LNCAP (cell line): ENCODE measurements around the gene GPC3.

ENCODE experiments used
- TF ChIP-seq, protein P1 (sequence below): fragments of 450-650 bp; IDR thresholded peaks from 2 replicates; pipeline ENCODE4 v1.5.1; 2017; ENCODE audit warnings: mild to moderate bottlenecking

The GPC3 gene

DNA sequence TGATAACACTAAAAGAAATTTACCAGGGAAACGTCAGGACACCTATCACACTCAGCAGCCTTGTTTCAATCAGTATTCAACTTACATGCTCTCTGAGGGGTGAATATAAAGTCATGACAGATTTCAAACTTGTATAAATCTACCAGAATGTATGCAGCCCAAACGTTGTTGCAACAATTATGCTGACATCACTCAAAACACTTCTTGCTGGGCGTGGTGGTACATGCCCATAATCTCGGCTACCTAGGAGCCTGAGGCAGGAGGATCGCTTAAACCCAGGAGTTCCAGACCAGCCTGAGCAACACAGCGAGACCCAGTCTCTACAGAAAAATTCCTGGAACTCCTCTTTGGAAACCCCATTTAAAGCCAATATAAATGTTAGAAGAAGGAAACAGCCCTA, 303.5 kb downstream of the GPC3 start:
- TF ChIP-seq, protein P1, sequence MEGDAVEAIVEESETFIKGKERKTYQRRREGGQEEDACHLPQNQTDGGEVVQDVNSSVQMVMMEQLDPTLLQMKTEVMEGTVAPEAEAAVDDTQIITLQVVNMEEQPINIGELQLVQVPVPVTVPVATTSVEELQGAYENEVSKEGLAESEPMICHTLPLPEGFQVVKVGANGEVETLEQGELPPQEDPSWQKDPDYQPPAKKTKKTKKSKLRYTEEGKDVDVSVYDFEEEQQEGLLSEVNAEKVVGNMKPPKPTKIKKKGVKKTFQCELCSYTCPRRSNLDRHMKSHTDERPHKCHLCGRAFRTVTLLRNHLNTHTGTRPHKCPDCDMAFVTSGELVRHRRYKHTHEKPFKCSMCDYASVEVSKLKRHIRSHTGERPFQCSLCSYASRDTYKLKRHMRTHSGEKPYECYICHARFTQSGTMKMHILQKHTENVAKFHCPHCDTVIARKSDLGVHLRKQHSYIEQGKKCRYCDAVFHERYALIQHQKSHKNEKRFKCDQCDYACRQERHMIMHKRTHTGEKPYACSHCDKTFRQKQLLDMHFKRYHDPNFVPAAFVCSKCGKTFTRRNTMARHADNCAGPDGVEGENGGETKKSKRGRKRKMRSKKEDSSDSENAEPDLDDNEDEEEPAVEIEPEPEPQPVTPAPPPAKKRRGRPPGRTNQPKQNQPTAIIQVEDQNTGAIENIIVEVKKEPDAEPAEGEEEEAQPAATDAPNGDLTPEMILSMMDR, result no peak

DNA sequence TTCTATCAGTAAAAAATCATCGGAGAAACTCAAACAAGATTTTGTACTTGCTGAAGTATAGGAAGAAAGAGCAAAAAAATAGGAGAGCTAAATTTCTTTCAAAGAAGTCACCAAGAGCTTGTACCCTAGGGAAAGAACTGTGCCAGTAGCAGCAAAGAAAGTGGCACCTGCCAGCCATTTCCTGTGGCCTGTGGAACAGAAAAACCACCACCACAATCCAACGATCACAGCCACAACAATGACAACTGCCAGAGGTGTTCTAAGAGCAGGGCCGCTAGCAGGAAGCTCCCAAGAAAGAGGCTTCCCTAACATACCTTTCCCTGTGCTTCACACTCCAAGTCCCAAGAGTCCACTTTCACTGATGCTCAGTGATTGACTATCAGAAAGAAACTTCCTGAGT, 304.0 kb downstream of the GPC3 start:
- TF ChIP-seq, protein P1, result no peak

DNA sequence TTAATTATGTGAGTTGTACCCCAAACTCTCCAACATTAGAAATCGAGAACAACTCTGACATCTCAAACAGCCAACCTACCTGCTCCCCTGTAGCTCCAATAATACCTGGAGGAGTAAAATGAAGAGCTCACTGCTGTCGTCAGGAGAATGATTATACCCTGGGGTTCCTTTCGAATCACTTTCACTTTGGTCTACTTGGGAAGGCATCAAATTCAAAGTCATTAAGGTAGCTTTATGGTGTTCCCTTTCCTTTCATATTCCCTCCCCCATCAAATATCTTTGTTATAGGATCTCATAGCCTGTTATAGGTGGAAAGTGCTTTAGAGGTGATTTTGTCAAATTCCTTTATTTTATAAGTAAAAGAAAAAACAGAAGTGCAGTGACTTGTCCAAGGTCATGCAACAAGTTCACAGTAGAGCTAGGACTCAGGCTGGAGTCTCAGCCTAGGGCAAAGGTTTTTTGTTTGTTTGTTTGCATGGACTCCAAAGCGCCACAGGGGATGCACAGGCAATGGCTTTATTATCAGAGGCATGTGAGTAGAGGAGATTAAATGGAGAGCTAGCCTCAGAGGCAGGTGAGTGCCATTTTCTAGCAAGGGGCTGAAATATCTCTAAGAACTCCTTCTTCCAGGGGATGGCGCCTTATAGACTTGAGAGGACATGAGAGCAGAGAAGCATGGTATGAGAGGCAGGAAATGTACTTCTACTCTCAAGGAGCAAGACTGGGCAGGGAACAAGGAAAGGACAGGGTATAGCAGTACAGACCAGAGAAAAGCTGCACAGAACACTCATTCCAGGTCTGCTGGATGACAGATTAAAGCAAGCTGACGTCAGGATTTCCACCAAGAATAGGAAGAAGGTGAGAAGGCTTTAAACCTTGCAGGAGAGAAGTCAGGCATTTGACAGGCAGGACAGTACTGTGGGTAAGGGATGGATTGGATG, 308.0 kb downstream of the GPC3 start:
- TF ChIP-seq, protein P1, result no peak

DNA sequence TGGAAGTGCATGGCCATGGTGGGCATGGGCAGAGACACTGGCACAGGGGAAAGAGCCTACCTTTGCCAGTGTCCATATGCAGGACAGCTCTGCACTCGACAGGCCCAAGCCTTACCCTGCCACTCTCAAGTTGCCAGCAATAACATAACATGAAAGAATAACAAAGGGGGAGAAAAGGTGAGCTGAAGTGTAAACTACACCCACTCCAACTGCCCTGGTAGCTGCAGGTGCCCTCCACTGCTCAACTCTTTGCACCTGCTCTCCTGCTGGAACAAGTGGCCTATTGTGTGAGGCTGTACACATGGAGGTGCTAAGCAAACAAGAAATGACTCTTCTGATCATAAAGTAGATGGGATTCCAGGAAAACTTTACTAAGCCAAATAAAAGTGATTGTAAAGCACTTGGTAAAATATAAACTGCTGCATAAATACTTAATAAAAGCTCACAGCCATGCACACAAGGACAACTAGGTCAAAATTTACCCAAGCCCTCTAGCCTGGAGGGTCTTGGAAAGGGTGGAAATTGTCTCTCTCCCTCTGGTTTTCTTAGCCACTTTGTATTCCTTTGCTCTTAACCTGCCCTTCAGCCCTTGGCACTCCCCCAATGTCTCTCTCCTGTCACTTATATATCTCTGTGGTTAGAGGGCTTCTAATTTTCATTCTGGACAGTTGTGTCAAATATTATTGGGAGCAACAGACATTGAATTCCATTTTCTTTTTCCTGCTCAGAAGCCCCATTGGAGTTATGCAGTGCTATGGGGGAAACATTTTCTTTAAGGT, 308.9 kb downstream of the GPC3 start:
- TF ChIP-seq, protein P1, result no peak

DNA sequence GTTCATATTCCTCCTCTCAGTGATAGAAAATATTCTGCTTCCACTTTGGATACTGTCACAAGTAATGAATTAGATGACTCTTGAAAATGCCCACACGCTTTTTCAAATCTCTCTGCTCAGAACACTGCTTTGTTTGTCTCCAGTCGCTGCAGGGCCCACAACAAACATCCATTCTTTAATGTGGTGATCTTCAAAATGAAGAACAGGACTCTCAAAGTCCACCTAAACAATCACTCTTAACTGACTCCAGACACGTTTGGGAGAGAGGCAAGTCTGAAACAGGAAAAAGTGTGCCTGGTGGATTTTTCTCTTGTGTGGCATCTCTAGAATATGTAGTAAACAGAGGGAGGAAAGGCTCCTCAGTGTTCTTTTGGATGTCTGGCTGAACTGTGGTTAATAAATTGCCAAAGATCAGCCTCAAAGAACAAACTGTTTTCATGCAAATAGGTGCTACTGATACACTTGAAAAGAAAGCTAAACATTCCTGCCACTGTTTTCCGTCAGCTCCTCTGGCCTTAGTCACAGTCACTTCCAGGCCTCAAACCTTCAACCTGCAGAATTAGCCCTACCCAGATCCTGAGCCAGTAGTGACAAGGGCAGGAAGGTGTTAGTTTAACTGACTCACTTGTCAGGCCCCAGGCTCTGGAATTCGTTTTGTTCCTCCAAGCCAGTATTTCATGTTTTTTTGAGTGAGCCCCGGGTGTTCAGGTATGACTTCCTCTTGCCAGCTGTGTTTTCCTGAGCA, 310.5 kb downstream of the GPC3 start:
- TF ChIP-seq, protein P1, result no peak

DNA sequence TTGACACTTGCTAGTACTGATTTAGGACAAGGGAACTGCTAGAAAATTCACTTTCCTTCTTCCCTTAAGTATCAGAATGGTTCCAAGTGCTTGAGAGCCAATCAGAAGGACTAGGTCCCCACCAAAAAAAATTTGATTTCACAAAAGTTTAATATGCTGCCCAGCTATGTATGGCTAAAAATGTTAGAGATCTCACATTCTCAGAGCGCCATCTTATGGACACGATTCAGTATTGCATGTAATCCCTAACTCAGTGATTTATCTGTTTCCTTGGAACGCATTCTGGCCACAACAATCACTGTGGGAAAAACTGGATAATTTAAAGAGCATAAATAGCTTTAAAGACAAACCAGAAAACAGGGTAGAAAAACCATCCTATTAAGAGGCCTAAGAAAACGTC, 315.0 kb downstream of the GPC3 start:
- TF ChIP-seq, protein P1, result peak; percentile 61

DNA sequence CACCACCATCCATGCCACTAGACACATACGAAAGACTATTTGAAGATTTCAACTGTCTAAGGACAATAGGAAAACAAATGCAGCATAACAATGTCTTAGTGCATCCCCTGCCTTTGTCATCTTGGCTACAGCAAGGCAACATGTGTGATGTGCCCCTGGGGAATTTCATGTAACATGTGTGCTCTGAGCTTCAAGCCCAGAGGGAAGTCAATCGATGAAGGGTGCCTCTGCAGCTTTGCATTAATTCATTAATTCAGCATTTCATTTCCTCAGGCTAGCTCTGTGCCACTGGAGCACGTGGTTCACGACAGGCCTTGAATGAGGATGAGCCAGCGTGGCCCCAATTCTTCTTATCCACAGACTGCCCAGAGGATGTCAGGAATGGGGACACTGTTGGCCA, 316.2 kb downstream of the GPC3 start:
- TF ChIP-seq, protein P1, result no peak
